OCI-LY3 (cell line): ENCODE results near the gene CFAP410.

ENCODE experiments used
- CTCF ChIP-seq: fragments of 200-600, 300-600 bp; sonication (generic); IDR thresholded peaks from 2 replicates; pipeline ENCODE4 v1.5.1; 2014; ENCODE audit warnings: antibody characterized with exemption, low read length, low read depth
- EZH2phosphoT487 ChIP-seq: fragments of 200-600 bp; shearing (Covaris generic); IDR thresholded peaks from 2 replicates; pipeline ENCODE4 v1.6.1; 2018; ENCODE audit warnings: antibody characterized with exemption, mixed run types, low read depth

- TF ChIP-seq CTCF, result no peak
- TF ChIP-seq EZH2phosphoT487, result no peak
These were observed 40.1 kb downstream of the CFAP410 start for GRCh38 chr21:44299085-44299457.
